Stomach (tissue), 9 donors: Measurements from ENCODE around the gene CLCNKA. TPM values are rescaled to one million over a fixed set of nuclear protein-coding genes. Genes with fewer than 3 reads are reported as not detected.
"Not testable (repeated sequence)": the region's sequence is repeated elsewhere in the genome, so short reads cannot be mapped to it uniquely, and the experiment has no call there.

Source experiments
- DNase-seq, 2 donors: peaks; one replicate each; pipeline versions ENCODE4 v3.0.0 to v3.0.0-alpha.2; 2013 to 2019
- H3K27ac ChIP-seq, 5 donors: fragments of 200-600 bp in 4 of 5; sonication (generic) in 4 of 5; one replicate each; pipeline ENCODE4 v1.5.1; 2013 to 2019; ENCODE audit warnings: mild to moderate bottlenecking in 1 of 5, moderate library complexity in 1 of 5
- H3K27me3 ChIP-seq, 3 donors: fragments of 200-600 bp; sonication (generic); one replicate each; pipeline ENCODE4 v1.5.1; 2017 to 2019; ENCODE audit warnings: mixed run types in 1 of 3
- H3K36me3 ChIP-seq, 4 donors: fragments of 200-600 bp; sonication (generic); 1 replicate in 3 of 4; 2 replicates in 1 of 4; pipeline ENCODE4 v1.5.1; 2016 to 2019
- H3K4me1 ChIP-seq, 4 donors: fragments of 200-600 bp; sonication (generic); one replicate each; pipeline ENCODE4 v1.5.1; 2016 to 2019
- H3K4me3 ChIP-seq, 4 donors: fragments of 200-600 bp; sonication (generic) in 3 of 4; one replicate each; pipeline ENCODE4 v1.5.1; 2016 to 2019; ENCODE audit warnings: mild to moderate bottlenecking in 1 of 4
- H3K9me3 ChIP-seq, 4 donors: fragments of 200-600 bp; sonication (generic); one replicate each; pipeline ENCODE4 v1.5.1; 2016 to 2019
- CTCF ChIP-seq, 7 experiments: fragments of 450-650 bp in 4 of 7; fragments of 200-600 bp in 3 of 7; sonication (generic) in 3 of 7; IDR thresholded peaks; one replicate each; pipeline ENCODE4 v1.5.1; 2016 to 2019; ENCODE audit warnings: antibody characterized with exemption in 7 of 7, control low read depth in 2 of 7, mild to moderate bottlenecking in 1 of 7
- EP300 ChIP-seq: sonication (generic); formaldehyde crosslinking; IDR thresholded peaks from one replicate; pipeline ENCODE4 v1.6.1; 2017; ENCODE audit warnings: antibody characterized with exemption
- POLR2A ChIP-seq, 4 donors: fragments of 450-650 bp; IDR thresholded peaks; one replicate each; pipeline ENCODE4 v1.6.1; 2016; ENCODE audit warnings: antibody characterized with exemption in 4 of 4, control low read depth in 2 of 4, mild to moderate bottlenecking in 1 of 4, moderate library complexity in 1 of 4
- POLR2AphosphoS5 ChIP-seq, 3 donors: sonication (generic); formaldehyde crosslinking; IDR thresholded peaks; one replicate each; pipeline ENCODE4 v1.6.1; 2016; ENCODE audit warnings: antibody characterized with exemption in 3 of 3
- WGBS, 5 donors: extraction: QIAGEN DNeasy Blood & Tissue Kit in 3 of 5; methylation state at CpG; one replicate each; pipeline versions ENCODE4 v1.1.5 to v1.1.7; 2013 to 2018; 5-methylcytosine and 5-hydroxymethylcytosine counted together
- intact Hi-C: fragments of 100-400 bp; cut with DNase I; formaldehyde crosslinking; loops from one replicate; pipeline ENCODE4 v1.15.1; 2023; ENCODE audit warnings: low total_unique reads
- polyA plus RNA-seq, 3 donors: library from polyadenylated mRNA; stranded (reverse); fragments of 200-250 nt; gene quantifications; one replicate each; pipeline ENCODE4 v1.2.3, GENCODE V29; 2013
- total RNA-seq, 5 donors: library from RNA; depleted of rRNA; stranded (reverse); fragments of >200 nt; gene quantifications; one replicate each; pipeline versions ENCODE4 v1.1.0 to v1.2.3, GENCODE V29; 2014 to 2016
- donor health status: healthy with polysubstance abuse.
- donor health status: Bipolar disorder and iron deficiency.
- donor health status: healthy.

The CLCNKA gene
- total and polyA plus RNA-seq, 8 donors: 0.55 to 16.1 (median 4.5) TPM; not detected in 2

- no peak overlapping the region for H3K27ac ChIP-seq
- no peaks in the 10 kb centered on the region for H3K36me3 ChIP-seq
- peaks cover 9 to 22% (median 19%) of the 10 kb centered on the region in 4 donors for H3K4me1 ChIP-seq
- no peak for DNase-seq
- intact Hi-C loops: no loop called here
- H3K27me3 ChIP-seq: peaks cover 0 to 38% (median 17%) of the 10 kb centered on the region in 3 donors
- no peaks in the 10 kb centered on the region for H3K9me3 ChIP-seq
- no peak for TF ChIP-seq CTCF (IDR thresholded peaks at IDR 0.05)
- TF ChIP-seq POLR2AphosphoS5 (IDR thresholded peaks at IDR 0.05): no peak
- TF ChIP-seq EP300: no peak
- no peak for TF ChIP-seq POLR2A (IDR thresholded peaks at IDR 0.05)
- WGBS, 5 donors: 83 to 96% (median 88%) methylated on average over 5 to 8 of the region's 8 CpGs
- no peak overlapping the region for H3K4me3 ChIP-seq
Measured at GRCh38 chr1:16031551-16031950, 9.7 kb downstream of the CLCNKA start.

- no peaks in the 10 kb centered on the region for H3K36me3 ChIP-seq
- H3K4me3 ChIP-seq: no peak overlapping the region
- WGBS, 5 donors: 39 to 50% (median 45%) methylated on average over 11 to 18 of the region's 18 CpGs
- peaks cover 0 to 29% (median 7%) of the 10 kb centered on the region in 3 donors for H3K27me3 ChIP-seq
- intact Hi-C loops: no loop called here
- H3K27ac ChIP-seq: no peak overlapping the region
- TF ChIP-seq CTCF (IDR thresholded peaks at IDR 0.05): peak in 6 of 7 experiments; percentile 68 to 99 (median 98)
- TF ChIP-seq POLR2AphosphoS5 (IDR thresholded peaks at IDR 0.05): peak in 1 of 3 donors; percentile 22
- TF ChIP-seq POLR2A (IDR thresholded peaks at IDR 0.05): no peak
- no peak for TF ChIP-seq EP300
- H3K4me1 ChIP-seq: peaks cover 0 to 13% (median 9%) of the 10 kb centered on the region in 4 donors
- peak; percentile 88 to 94 for DNase-seq
- no peaks in the 10 kb centered on the region for H3K9me3 ChIP-seq
Measured at GRCh38 chr1:16032388-16033102, 10.7 kb downstream of the CLCNKA start.

GRCh38 chr1:16033103-16033632 is 11.3 kb downstream of the CLCNKA start:
- H3K4me3 ChIP-seq, DNase-seq, H3K9me3 ChIP-seq, H3K36me3 ChIP-seq, intact Hi-C loops, H3K27ac ChIP-seq: not testable (repeated sequence)
- Histone ChIP-seq H3K27me3 (peaks cover 0 to 28% (median 7%) of the 10 kb centered on the region in 3 donors), H3K4me1 (peaks cover 0 to 13% (median 9%) of the 10 kb centered on the region in 4 donors)
- TF ChIP-seq CTCF (IDR thresholded peaks at IDR 0.05): peak in 1 of 7 experiments; percentile 14
- WGBS, 5 donors: 45 to 61% (median 50%) methylated on average over 6 to 7 of the region's 7 CpGs

- intact Hi-C loops: not testable (repeated sequence)
Measured at GRCh38 chr1:16036461-16036860, 14.6 kb downstream of the CLCNKA start.

GRCh38 chr1:16038620-16038912 is 16.7 kb downstream of the CLCNKA start:
- Histone ChIP-seq H3K4me1 (no peaks in the 10 kb centered on the region), H3K36me3 (no peaks in the 10 kb centered on the region), H3K9me3 (no peaks in the 10 kb centered on the region), H3K27ac (no peak overlapping the region), H3K4me3 (no peak overlapping the region), H3K27me3 (no peaks in the 10 kb centered on the region)
- no peak for DNase-seq
- no peak for TF ChIP-seq POLR2AphosphoS5 (IDR thresholded peaks at IDR 0.05)
- TF ChIP-seq CTCF (IDR thresholded peaks at IDR 0.05): no peak
- 36 to 68% (median 46%) methylated on average over 3 to 4 of the region's 4 CpGs for WGBS, 5 donors
- intact Hi-C loops: no loop called here

More at GRCh38 chr1:16036461-16036860, 14.6 kb downstream of the CLCNKA start:
- H3K36me3 ChIP-seq, H3K4me3 ChIP-seq, DNase-seq, H3K9me3 ChIP-seq, H3K27me3 ChIP-seq, H3K27ac ChIP-seq: not testable (repeated sequence)
- WGBS, 5 donors: 81 to 89% (median 85%) methylated on average over 6 to 11 of the region's 11 CpGs
- peaks cover 0 to 13% (median 9%) of the 10 kb centered on the region in 4 donors for H3K4me1 ChIP-seq

- DNase-seq, H3K4me1 ChIP-seq, H3K9me3 ChIP-seq, intact Hi-C loops, H3K27ac ChIP-seq, H3K36me3 ChIP-seq, H3K4me3 ChIP-seq, H3K27me3 ChIP-seq: not testable (repeated sequence)
- 51 to 66% (median 56%) methylated on average over 6 to 8 of the region's 8 CpGs for WGBS, 5 donors
Measured at GRCh38 chr1:16039871-16040270, 18.0 kb downstream of the CLCNKA start.
